HT-29 (cell line): ENCODE measurements around the gene SCYGR6. TPM values are rescaled to one million over a fixed set of nuclear protein-coding genes. Genes with fewer than 3 reads are reported as not detected.
A peak's percentile ranks its signal among the peaks of the same experiment; 100 is the strongest.

Experiments used
- DNase-seq: peaks from one replicate; pipeline ENCODE4 v3.0.0-alpha.2; 2015; ENCODE audit warnings: low spot score
- small RNA-seq: library from RNA; depleted of rRNA; stranded (forward); fragments of <200 nt; gene quantifications from one replicate; pipeline ENCODE3, GENCODE V24; 2014
- total RNA-seq: library from RNA; depleted of rRNA; stranded (reverse); fragments of >200 nt; shearing (Covaris generic); gene quantifications from 2 replicates; pipeline ENCODE4 v1.2.3, GENCODE V29; 2014; rRNA removed

SCYGR6 gene
- total RNA-seq, 1 experiment from 2014 or later: not detected

- no peak for DNase-seq
Measured at GRCh38 chr2:227713291-227713690, 11.3 kb downstream of the SCYGR6 start.

DNA sequence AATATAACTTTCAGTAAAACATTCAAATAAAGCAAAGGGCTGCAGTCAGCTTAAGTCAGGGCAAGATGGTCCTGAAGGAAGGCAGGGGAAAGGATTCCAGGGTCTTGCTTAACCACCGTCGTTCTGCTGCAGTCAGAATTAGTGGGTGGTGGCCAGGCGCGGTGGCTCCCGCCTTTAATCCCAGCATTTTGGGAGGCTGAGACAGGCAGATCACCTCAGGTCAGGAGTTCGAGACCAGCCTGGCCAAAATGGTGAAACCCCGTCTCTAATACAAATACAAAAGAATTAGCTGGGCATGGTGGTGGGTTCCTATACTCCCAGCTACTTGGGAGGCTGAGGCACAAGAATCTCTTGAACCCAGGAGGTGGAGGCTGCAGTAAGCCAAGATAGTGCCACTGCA lies 13.6 kb downstream of the SCYGR6 start:
- no peak for DNase-seq

DNA sequence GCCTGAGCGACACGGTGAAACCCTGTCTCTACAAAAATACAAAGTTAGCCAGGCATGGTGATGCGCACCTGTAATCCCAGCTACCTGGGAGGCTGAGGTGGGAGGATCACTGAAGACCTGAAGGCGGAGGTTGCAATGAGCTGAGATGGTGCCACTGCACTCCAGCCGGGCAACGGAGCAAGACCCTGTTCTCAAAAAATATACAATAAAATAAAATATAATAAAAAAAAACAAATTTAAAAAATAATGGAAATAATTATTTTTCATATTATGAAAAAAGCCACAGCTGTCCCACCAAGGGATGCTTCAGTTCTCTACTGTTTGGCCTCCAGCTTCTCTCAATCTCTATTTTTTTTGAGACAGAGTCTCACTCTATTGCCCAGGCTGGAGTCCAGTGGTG lies 17.2 kb downstream of the SCYGR6 start:
- DNase-seq: no peak

DNA sequence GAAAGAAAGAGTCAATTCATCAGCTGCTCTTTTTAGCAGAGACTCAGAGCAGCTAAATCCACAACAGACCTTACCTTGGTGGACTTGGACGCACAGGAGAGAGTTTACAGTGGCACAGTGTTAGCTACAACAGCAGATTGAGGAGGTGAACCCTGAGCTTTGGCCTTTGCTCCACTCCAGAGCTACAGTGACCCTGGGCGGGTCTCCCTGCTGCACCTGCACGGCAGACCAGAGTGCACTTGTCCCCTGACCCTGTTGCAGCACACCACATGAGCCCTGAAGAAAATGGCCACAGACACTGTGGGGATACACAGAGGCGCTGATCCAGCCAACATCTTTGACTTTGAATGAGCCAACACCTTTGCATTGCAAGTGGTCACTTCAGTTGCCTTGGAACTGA lies 17.7 kb downstream of the SCYGR6 start:
- no peak for DNase-seq

- no peak for DNase-seq
Measured at GRCh38 chr2:227703961-227704360, 20.6 kb downstream of the SCYGR6 start.

DNA sequence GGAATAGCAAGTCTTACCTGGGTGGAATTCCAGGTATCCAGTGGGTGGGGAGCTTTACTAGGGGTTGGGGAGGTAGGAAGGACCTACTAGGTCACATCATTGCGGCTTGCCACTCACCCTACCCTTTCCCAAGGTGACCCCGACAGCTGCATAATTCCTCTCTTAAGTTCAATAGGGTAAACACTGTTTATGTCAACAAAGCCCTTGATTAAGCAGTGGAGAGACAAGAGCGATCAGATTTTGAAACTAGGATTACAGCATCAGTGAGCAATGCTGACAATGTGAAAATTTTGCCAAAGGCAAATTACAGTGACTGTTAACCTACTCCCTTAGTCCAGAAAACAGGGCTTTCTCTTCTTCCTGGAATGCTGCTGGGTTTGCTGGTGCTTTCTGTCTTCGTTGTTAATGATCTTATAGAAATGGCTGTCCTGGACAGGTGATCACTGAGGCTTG lies 21.3 kb downstream of the SCYGR6 start:
- DNase-seq: no peak

DNA sequence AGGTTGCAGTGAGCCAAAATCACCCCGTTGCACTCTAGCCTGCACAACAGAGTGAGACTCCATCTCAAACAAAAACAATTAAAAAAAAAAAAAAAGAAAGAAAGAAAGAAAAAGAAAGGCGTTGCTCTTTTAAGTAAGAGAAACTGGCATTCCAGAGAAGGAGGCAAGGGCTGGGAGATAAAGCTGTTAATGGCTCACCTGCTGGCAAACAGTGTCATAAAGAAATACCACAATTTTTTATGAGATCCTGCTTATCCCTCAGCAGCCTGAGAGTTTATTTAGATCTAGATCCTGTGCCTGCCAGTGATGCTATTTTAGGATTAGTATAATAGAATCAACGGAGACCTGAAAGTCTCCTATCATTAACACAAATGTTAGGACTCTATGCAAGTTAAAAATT lies 23.0 kb downstream of the SCYGR6 start:
- no peak for DNase-seq

GRCh38 chr2:227696990-227697679 lies 27.4 kb downstream of the SCYGR6 start:
- DNase-seq: no peak

DNA sequence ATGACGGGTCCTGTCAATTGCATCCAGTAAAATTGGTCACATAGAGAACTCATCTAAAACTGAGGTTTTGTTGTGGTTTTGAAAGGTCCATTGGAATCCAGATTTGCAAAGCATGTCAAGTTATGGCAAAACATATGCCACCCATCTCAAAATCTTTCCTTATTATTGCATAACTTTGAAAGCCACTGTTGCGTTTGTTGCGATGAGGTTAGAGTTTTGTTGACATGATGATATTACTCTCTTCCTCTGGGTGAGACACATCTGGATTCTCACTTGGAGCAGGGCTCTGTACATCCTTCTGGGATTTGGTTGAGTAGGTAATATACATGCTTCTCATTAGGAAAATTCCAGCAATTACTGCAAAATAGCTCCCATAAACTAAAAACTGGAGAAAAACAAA lies 37.4 kb downstream of the SCYGR6 start:
- DNase-seq: no peak

DNA sequence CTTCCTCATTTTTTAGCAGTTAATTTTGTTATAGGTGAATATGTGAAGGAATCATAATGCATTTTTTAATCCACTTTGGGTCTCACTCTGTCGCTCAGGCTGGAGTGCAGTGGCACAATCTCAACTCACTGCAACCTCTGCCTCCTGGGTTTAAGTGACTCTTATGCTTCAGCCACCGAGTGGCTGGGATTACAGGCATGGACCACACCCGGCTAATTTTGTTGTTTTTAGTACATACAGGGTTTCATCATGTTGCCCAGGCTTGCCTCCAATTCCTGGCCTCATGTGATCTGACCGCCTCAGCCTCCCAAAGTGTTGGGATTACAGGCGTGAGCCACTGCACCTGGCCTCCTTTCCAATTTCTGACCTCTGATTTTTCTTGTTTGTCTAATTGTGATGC lies 40.3 kb downstream of the SCYGR6 start:
- DNase-seq: no peak

- DNase-seq: no peak
Measured at GRCh38 chr2:227677928-227678327, 46.6 kb downstream of the SCYGR6 start.

- no peak for DNase-seq
Measured at GRCh38 chr2:227674485-227674884, 50.1 kb downstream of the SCYGR6 start.

Small RNA genes within 50 kb of the gene (small RNA-seq; reads per million reads assigned to genes)
- 1.1 reads per million, percentile 42 among the genes with 10 or more reads in this experiment for gene RNA5SP121

Other genes starting within 250 kb of the SCYGR6 start
- gene SCYGR2, start 125.9 kb downstream of the SCYGR6 start, total RNA-seq: not detected in 2 replicates
- not detected in 2 replicates for gene SCYGR3, start 109.9 kb downstream of the SCYGR6 start, total RNA-seq
- not detected in 2 replicates for gene SCYGR4, start 107.3 kb downstream of the SCYGR6 start, total RNA-seq
- gene SCYGR5, start 58.0 kb downstream of the SCYGR6 start, total RNA-seq: not detected in 2 replicates
- 0.03 TPM in 1 of 2 replicates, not detected in the other for gene SLC19A3, start 6.7 kb downstream of the SCYGR6 start, total RNA-seq
- not detected in 2 replicates for gene SCYGR7, start 3.6 kb upstream of the SCYGR6 start, total RNA-seq
- not detected in 2 replicates for gene SCYGR8, start 21.1 kb upstream of the SCYGR6 start, total RNA-seq
- gene CCL20, start 89.1 kb upstream of the SCYGR6 start, total RNA-seq: 0.18 and 0.31 TPM in 2 replicates
- gene DAW1, start 146.9 kb upstream of the SCYGR6 start, total RNA-seq: not detected in 2 replicates